ENCODE data around the gene MED9. TPM values are rescaled to one million over a fixed set of nuclear protein-coding genes. Genes with fewer than 3 reads are reported as not detected.
"Not testable (repeated sequence)": the region's sequence is repeated elsewhere in the genome, so short reads cannot be mapped to it uniquely, and the experiment has no call there.

MED9 gene
- total RNA-seq, 2 experiments from 2014 or later = 17.8 to 20.6 TPM

DNA sequence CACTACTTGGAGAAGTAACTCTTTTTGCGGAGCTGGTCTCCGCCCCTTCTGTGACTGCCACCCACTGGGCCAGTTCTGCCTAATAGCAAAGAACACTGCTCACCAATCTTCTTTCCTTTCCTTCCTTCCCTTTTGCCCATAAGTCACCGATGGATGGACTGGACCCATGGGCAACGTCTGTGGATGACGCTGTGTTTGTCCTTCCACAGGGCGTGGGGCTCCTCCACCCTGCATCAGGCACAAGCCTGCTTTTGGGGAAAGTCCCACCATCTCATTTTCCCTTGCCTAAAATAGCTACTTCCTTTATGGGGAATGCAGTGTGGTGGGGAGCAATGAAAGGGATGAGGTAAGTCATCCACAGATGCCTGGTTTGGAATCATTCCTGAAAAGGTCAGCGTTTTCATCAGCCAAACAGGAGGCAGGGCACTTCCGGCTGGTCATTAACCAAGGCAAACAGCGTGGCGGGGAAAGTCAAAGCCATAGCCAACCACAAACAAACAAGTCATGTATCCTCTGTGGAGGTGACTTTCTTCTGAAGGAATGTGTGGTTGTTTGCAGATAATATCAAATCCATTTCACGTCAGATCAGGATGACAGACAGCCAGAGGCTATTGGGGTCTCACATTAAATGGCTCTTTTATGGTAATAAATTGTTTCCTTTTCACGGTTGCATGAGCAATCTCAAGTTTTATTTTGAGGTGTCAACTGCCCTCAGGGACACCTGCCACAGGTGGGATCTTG is 30.7 kb upstream of the MED9 start:
- no peak for DNase-seq
- no peak for ATAC-seq (ENCODE audit: low read depth)
- peaks cover 2% of the 10 kb centered on the region for H3K27me3 Mint-ChIP-seq
- H3K36me3 Mint-ChIP-seq = no peaks in the 10 kb centered on the region
- H3K4me3 Mint-ChIP-seq = no peak overlapping the region
- H3K9me3 Mint-ChIP-seq = no peaks in the 10 kb centered on the region
- no peaks in the 10 kb centered on the region for H3K4me1 Mint-ChIP-seq
- POLR2A ChIA-PET = no interaction called here
- no peak overlapping the region for H3K27ac Mint-ChIP-seq

DNA sequence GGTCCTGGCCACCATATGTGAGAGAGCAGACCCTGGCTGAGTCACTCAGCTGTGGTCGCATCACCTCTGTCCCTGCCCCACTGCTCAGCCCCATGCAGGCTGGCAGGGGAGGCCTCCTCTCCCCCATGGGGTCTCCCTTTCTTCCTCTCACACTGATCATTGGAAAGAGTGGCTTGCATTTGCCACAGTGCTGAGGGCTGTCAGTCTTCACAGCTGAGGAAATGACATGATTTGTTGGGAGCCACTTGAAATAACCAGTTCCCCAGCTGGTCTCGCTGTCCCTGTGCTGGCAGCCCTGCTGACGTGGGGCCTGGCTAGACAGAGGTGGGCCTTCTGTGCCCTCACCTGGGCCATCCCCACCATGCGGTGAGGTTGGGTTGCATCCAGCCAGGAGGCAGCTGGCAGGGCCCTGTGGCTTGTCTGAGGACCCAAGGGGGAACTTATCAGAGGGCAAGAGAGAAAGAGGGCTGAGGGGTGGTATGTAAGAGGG is 30.1 kb upstream of the MED9 start:
- Mint-ChIP-seq H3K9me3 (no peaks in the 10 kb centered on the region), H3K4me1 (no peaks in the 10 kb centered on the region), H3K36me3 (no peaks in the 10 kb centered on the region), H3K27me3 (peaks cover 2% of the 10 kb centered on the region), H3K27ac (no peak overlapping the region), H3K4me3 (no peak overlapping the region)
- POLR2A ChIA-PET = no interaction called here
- DNase-seq = no peak
- ATAC-seq (ENCODE audit: low read depth) = no peak

DNA sequence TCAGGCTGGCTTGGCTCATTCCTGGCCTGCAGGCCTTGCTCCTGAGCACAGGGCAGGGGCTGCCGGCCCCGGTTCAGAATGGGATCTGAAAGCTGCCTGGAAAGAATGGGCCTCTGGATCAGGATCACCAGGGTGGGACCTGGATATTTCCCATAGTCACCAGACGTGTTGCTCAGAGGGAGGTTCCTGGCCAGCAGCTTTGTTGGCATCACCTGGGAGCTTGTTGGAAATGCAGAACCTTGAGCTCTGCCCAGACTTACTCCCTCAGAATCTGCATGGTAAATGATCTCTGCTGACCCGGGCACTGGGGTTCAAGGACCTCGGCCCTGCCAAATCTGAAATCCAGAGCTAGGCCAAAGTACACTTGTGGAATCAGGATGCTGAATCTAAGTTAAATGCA is 29.5 kb upstream of the MED9 start:
- DNase-seq (no peak), ATAC-seq (ENCODE audit: low read depth) (no peak)
- no peaks in the 10 kb centered on the region for H3K9me3 Mint-ChIP-seq
- H3K4me1 Mint-ChIP-seq = no peaks in the 10 kb centered on the region
- POLR2A ChIA-PET = no interaction called here
- H3K36me3 Mint-ChIP-seq = no peaks in the 10 kb centered on the region
- H3K4me3 Mint-ChIP-seq = no peak overlapping the region
- H3K27me3 Mint-ChIP-seq = peaks cover 2% of the 10 kb centered on the region
- no peak overlapping the region for H3K27ac Mint-ChIP-seq

DNA sequence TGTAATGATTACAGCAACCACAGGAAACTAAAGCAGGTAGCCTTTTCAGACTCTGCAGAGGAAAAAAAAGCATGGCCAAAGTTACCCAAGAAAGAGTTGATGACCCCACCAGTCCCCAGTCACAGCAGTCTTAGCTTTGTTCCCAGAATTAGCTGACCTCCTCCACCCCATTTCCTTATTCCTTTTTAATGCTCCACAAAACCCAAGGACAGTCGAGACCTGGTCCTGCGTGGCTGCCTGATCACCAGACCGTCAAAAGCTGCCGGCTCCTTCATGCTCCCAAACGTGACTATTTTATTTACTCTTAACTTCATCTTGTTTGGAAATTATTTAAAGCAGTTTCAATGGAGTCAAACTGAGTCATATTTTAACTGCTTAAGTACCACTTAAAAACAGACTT is 28.7 kb upstream of the MED9 start:
- Mint-ChIP-seq H3K27ac (no peak overlapping the region), H3K4me1 (no peaks in the 10 kb centered on the region), H3K9me3 (no peaks in the 10 kb centered on the region), H3K36me3 (no peaks in the 10 kb centered on the region), H3K4me3 (no peak overlapping the region), H3K27me3 (peaks cover 2% of the 10 kb centered on the region)
- ATAC-seq (ENCODE audit: low read depth) (no peak), DNase-seq (no peak)
- POLR2A ChIA-PET = no interaction called here

DNA sequence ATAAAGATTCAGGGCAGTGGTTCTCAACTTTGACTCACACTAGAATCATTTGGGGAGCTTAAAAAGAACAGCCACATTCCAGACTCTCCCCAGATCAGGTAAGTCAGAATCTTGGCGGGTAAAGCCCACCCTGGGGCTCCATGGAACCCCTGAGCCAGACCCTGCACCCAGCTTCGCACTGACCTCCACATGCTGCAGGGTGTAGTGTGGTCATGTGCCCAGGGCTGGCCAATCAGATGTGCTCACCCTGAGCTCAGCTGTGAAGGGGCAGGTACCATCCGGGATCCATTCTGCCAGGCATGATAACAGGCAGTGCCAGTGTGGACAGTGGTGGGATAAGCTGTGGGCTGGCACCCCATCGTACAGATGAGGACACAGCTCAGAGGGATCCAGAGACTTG is 28.1 kb upstream of the MED9 start:
- Mint-ChIP-seq H3K36me3 (no peaks in the 10 kb centered on the region), H3K27me3 (peaks cover 2% of the 10 kb centered on the region), H3K4me3 (no peak overlapping the region), H3K9me3 (no peaks in the 10 kb centered on the region), H3K27ac (no peak overlapping the region), H3K4me1 (no peaks in the 10 kb centered on the region)
- ATAC-seq (ENCODE audit: low read depth) (no peak), DNase-seq (no peak)
- POLR2A ChIA-PET = no interaction called here

DNA sequence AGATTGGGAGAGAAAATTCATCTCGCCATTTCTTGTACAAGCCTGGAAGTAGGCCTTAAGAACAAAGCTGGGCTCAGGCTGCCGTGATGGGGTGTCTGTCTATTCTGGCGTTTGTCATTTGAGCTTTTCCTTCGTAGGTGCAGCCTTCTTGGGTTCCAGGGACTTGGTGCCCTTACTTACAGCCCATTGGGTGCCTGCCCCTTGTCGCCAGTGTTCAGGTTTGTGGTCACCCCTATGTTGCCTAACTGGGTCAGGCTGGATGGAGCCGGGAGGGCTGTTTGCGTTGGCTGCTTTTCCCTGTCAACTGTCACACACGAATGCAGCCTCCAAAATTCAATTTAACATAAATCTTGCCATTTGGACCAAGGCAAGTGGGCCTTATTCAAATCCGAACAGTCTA is 23.7 kb upstream of the MED9 start:
- no peaks in the 10 kb centered on the region for H3K36me3 Mint-ChIP-seq
- H3K27me3 Mint-ChIP-seq = peaks cover 1% of the 10 kb centered on the region
- no peaks in the 10 kb centered on the region for H3K4me1 Mint-ChIP-seq
- POLR2A ChIA-PET = interaction anchor here (0.7 to 0.9 kb wide), 2 partner anchors 43 to 125 kb away, joined by 3 to 4 read pairs; partner anchors contain the start of gene RASD1
- H3K4me3 Mint-ChIP-seq = no peak overlapping the region
- no peak overlapping the region for H3K27ac Mint-ChIP-seq
- DNase-seq = no peak
- ATAC-seq (ENCODE audit: low read depth) = no peak
- no peaks in the 10 kb centered on the region for H3K9me3 Mint-ChIP-seq

DNA sequence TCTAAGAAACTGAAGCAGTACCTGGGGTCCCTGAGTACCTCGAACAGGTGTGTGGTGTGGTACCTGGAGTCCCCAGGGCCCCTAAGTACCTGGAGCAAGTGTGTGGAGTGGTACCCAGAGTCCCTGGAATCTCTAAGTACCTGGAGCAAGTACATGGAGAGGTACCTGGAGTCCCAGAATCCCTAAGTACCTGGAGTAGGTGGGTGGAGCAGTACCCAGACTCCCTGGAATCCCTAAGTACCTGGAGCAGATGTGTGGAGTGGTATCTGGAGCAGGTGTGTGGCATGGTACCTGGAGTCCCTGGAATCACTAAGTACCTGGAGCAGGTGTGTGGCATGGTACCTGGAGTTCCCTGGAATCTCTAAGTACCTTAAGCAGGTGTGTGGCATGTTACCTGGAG is 22.5 kb upstream of the MED9 start:
- no peak overlapping the region for H3K27ac Mint-ChIP-seq
- DNase-seq = no peak
- no peak overlapping the region for H3K4me3 Mint-ChIP-seq
- POLR2A ChIA-PET = no interaction called here
- no peaks in the 10 kb centered on the region for H3K27me3 Mint-ChIP-seq
- no peak for ATAC-seq (ENCODE audit: low read depth)
- H3K9me3 Mint-ChIP-seq = no peaks in the 10 kb centered on the region
- H3K4me1 Mint-ChIP-seq = no peaks in the 10 kb centered on the region
- no peaks in the 10 kb centered on the region for H3K36me3 Mint-ChIP-seq

DNA sequence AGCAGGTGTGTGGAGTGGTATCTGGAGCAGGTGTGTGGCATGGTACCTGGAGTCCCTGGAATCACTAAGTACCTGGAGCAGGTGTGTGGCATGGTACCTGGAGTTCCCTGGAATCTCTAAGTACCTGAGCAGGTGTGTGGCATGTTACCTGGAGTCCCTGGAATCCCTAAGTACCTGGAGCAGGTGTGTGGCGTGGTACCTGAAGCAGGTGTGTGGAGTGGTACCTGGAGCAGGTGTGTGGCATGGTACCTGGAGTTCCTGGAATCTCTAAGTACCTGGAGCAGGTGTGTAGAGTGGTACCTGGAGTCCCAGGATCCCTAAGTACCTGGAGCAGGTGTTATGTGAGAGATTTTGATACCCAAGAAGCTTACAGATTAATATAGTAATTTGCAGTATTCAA is 22.1 kb upstream of the MED9 start:
- POLR2A ChIA-PET; H3K27me3 Mint-ChIP-seq; H3K4me1 Mint-ChIP-seq; H3K9me3 Mint-ChIP-seq; H3K4me3 Mint-ChIP-seq; DNase-seq; H3K27ac Mint-ChIP-seq; H3K36me3 Mint-ChIP-seq; ATAC-seq (ENCODE audit: low read depth): not testable (repeated sequence)

DNA sequence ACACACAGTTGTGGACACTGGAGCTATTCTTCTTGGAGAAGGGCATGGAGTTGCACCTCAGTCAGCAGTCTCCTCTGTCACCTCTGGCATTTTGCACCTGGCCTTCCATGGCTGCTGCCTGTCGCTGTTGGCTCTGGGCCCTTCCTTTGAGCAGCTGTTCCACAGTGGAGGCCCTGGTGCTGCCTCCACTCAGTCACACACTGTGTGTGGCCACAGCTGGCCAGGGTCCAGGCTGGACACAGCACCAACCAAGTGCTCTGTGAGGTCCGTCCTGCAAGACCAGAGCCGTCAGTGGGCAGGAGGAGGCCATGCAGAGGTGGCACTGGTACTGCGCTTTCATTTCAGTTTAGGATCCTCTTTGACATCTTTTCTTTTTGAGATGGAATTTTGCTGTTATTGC is 21.6 kb upstream of the MED9 start:
- Mint-ChIP-seq H3K27ac (no peak overlapping the region), H3K4me1 (peaks cover 2% of the 10 kb centered on the region), H3K9me3 (peaks cover 5% of the 10 kb centered on the region), H3K27me3 (no peaks in the 10 kb centered on the region), H3K4me3 (no peak overlapping the region), H3K36me3 (peaks cover 3% of the 10 kb centered on the region)
- DNase-seq (no peak), ATAC-seq (ENCODE audit: low read depth) (no peak)
- POLR2A ChIA-PET = no interaction called here

DNA sequence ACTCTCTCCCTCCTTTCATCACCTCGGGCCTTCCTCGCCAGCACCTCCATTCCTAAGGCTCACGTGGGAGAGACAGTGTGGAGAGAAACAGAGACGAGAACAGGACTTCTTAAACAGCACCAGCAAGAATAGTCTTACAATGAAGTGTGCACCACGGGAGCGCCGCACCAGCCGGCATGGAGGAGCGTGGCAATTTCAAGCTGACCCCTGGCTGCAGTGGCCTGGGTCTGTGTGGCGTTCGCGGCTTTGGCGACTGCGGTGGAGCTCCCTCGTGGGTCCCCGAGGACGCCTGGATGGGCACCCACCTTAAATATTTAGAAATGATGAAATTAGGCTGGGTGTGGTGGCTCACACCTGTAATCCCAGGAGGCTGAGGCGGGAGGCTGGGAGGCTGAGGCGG is 20.5 kb upstream of the MED9 start:
- ATAC-seq (ENCODE audit: low read depth) (no peak), DNase-seq (no peak)
- no peak overlapping the region for H3K27ac Mint-ChIP-seq
- peaks cover 3% of the 10 kb centered on the region for H3K36me3 Mint-ChIP-seq
- peaks cover 5% of the 10 kb centered on the region for H3K9me3 Mint-ChIP-seq
- POLR2A ChIA-PET = no interaction called here
- no peak overlapping the region for H3K4me3 Mint-ChIP-seq
- H3K27me3 Mint-ChIP-seq = no peaks in the 10 kb centered on the region
- peaks cover 2% of the 10 kb centered on the region for H3K4me1 Mint-ChIP-seq

DNA sequence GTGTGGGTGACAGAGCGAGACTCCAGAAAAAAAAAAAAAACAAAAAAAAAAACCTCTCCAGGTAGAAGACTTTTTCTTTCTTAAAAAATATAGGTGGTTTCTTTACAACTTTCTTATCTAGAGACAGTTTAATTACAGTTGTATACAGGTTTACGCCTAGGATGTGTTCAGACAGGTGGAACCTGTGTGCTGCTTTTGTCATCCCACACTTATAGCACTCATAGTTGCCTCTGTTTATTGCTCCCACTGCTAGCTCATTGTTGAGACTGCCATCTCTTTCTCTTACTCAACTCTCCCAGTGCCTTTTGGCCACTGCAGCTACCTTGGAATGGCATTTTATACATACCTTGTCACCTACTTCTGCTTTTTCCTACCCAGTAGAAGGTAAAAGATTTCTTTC is 19.1 kb upstream of the MED9 start:
- no peak for DNase-seq
- H3K36me3 Mint-ChIP-seq = peaks cover 3% of the 10 kb centered on the region
- POLR2A ChIA-PET = no interaction called here
- no peaks in the 10 kb centered on the region for H3K27me3 Mint-ChIP-seq
- H3K27ac Mint-ChIP-seq = no peak overlapping the region
- ATAC-seq (ENCODE audit: low read depth) = no peak
- H3K9me3 Mint-ChIP-seq = peaks cover 5% of the 10 kb centered on the region
- H3K4me3 Mint-ChIP-seq = no peak overlapping the region
- peaks cover 2% of the 10 kb centered on the region for H3K4me1 Mint-ChIP-seq

DNA sequence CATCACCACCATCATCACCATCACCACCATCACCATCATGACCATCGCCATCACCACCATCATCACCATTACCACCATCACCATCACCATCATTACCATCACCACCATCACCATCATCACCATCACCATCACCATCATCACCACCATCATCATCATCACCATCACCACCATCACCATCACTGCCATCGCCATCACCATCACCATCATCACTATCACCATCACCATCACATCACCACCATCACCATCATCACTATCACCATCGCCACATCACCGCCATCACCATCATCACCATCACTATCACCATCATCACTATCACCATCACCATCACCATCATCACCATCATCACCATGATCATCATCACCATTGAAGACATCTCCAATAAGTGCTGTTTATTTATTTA is 16.8 kb upstream of the MED9 start:
- H3K36me3 Mint-ChIP-seq = peaks cover 3% of the 10 kb centered on the region
- H3K27me3 Mint-ChIP-seq = peaks cover 4% of the 10 kb centered on the region
- no peak for ATAC-seq (ENCODE audit: low read depth)
- DNase-seq = no peak
- H3K9me3 Mint-ChIP-seq = peaks cover 5% of the 10 kb centered on the region
- H3K27ac Mint-ChIP-seq = no peak overlapping the region
- peaks cover 2% of the 10 kb centered on the region for H3K4me1 Mint-ChIP-seq
- H3K4me3 Mint-ChIP-seq = no peak overlapping the region
- POLR2A ChIA-PET = no interaction called here

DNA sequence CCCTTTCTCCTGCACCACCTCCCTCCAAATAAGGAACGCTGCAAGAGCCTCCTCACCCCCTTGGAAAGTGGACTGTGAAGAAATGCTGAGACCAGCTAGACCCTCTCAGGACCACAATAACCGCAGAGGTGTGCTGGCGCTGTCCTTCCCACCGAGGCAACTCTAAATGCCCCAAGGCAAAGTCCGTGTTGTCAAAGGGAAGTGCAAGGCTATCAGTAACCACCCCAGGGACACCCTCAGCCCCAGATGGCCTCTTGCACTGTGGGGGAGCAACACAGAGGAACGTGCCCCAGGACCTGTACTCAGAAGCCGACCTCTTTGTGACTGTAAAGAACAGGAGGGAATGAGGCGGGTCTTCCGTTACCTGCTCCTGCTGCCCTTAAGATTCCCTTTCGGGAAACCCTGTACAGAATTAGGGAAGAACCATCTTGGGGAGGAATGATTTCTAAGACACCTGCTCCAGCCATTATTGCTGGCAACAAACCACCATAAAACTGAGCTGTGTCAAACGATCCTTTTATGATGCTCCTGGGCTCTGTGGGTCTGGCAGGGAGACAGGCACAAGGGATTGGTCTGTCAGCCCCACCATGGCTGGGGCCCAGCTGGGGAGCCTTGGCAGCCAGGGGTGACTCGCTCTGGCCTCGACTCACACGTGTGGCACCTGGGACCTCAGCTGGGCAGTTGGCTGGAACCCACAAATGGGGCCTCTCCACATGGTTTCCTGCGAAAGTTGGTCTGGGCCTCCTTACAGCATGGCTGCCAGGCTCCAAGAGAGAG is 14.6 kb upstream of the MED9 start:
- H3K9me3 Mint-ChIP-seq = peaks cover 5% of the 10 kb centered on the region
- ATAC-seq (ENCODE audit: low read depth) (no peak), DNase-seq (no peak)
- H3K4me3 Mint-ChIP-seq = no peak overlapping the region
- peaks cover 2% of the 10 kb centered on the region for H3K4me1 Mint-ChIP-seq
- H3K27me3 Mint-ChIP-seq = peaks cover 10% of the 10 kb centered on the region
- no peak overlapping the region for H3K27ac Mint-ChIP-seq
- H3K36me3 Mint-ChIP-seq = peaks cover 3% of the 10 kb centered on the region
- POLR2A ChIA-PET = no interaction called here

DNA sequence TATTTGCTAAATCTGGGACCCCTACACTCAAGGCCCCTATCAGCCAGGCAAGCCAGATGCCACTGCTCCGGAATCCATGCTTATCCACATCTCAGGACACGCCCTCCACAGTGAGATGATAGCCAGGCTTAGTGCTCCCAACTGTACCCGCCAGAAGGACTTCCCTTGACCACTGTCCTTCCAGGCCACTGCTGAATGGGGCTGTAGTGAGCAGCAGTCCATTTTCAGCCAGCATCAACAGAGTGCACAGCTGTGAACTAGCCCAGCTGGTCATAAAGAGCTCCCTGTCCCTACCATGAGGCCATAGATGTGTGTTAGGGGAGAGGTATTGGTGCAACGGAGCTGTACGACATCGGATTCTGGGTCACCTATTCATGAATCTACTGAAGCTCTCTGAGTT is 13.0 kb upstream of the MED9 start:
- Mint-ChIP-seq H3K36me3 (peaks cover 3% of the 10 kb centered on the region), H3K4me1 (peaks cover 2% of the 10 kb centered on the region), H3K27me3 (peaks cover 16% of the 10 kb centered on the region), H3K27ac (no peak overlapping the region), H3K9me3 (peaks cover 5% of the 10 kb centered on the region), H3K4me3 (no peak overlapping the region)
- DNase-seq (no peak), ATAC-seq (ENCODE audit: low read depth) (no peak)
- POLR2A ChIA-PET = no interaction called here

All from activated naive CD8-positive, alpha-beta T cell treated with anti-CD3 and anti-CD28 coated beads, Interleukin-2, amount 10 ng/mL, durations not matched to agents 7 days and 5 days (primary cell).